Psoas muscle (tissue), 8 donors: ENCODE measurements around the gene ZNF180. TPM values are rescaled to one million over a fixed set of nuclear protein-coding genes. Genes with fewer than 3 reads are reported as not detected.

Source experiments
- ATAC-seq, 4 donors: fragments of 200-7000 bp; cut with Tn5 transposase; one replicate each; pipeline ENCODE4 v1.9.1; 2020; ENCODE audit warnings: moderate library complexity in 3 of 4, mild to moderate bottlenecking in 2 of 4
- DNase-seq, 2 donors: peaks; one replicate each; pipeline ENCODE4 v3.0.0-alpha.2; 2020
- H3K27ac ChIP-seq: fragments of 200-600 bp; one replicate; pipeline ENCODE4 v1.8.0; 2022
- H3K27me3 ChIP-seq, 3 donors: fragments of 200-600 bp in 1 of 3; one replicate each; pipeline versions ENCODE4 v1.6.1 to v1.8.0; 2013 to 2022; ENCODE audit warnings: low read length in 2 of 3, mild to moderate bottlenecking in 2 of 3, moderate library complexity in 1 of 3; ENCODE audit not compliant: insufficient read depth in 3 of 3
- H3K36me3 ChIP-seq, 2 donors: fragments of 200-600 bp in 1 of 2; one replicate each; pipeline versions ENCODE4 v1.6.1 to v1.8.0; 2013 to 2022; ENCODE audit warnings: low read depth in 1 of 2, mild to moderate bottlenecking in 1 of 2, moderate library complexity in 1 of 2; ENCODE audit not compliant: insufficient read depth in 1 of 2
- H3K4me1 ChIP-seq: fragments of 200-600 bp; one replicate; pipeline ENCODE4 v1.8.0; 2022
- H3K4me3 ChIP-seq: fragments of 200-600 bp; one replicate; pipeline ENCODE4 v1.8.0; 2022; ENCODE audit warnings: mild to moderate bottlenecking
- H3K9me3 ChIP-seq: fragments of 200-600 bp; one replicate; pipeline ENCODE4 v1.8.0; 2022
- CTCF ChIP-seq: fragments of 200-600 bp; IDR thresholded peaks from one replicate; pipeline ENCODE4 v1.8.0; 2022; ENCODE audit warnings: antibody characterized with exemption
- WGBS, 3 donors: extraction: QIAGEN DNeasy Blood & Tissue Kit; methylation state at CpG; one replicate each; pipeline versions ENCODE4 v1.1.6 to v1.1.7; 2013; 5-methylcytosine and 5-hydroxymethylcytosine counted together
- intact Hi-C, 2 donors: fragments of 100-400 bp; cut with DNase I; formaldehyde crosslinking; loops; one replicate each; pipeline versions ENCODE4 v1.11.0 to v1.14.2; 2022
- polyA plus RNA-seq, 3 donors: library from polyadenylated mRNA; stranded (reverse); fragments of 200-250 nt; gene quantifications; one replicate each; pipeline ENCODE4 v1.2.3, GENCODE V29; 2013
- total RNA-seq, 4 donors: library from RNA; stranded (reverse); fragmentation: NEBNext Ultra II Directional in 2 of 4; extraction: Animal tissue kit (Norgen Biotek cat#: 25700) in 2 of 4; gene quantifications; one replicate each; pipeline versions ENCODE4 v1.2.1 to v1.2.4, GENCODE V29; 2021 to 2023
- donor health status: healthy with polysubstance abuse.
- donor health status: DM: no; HTN: no; CAD: no; lungs with moderate emphysema.
- donor health status: Bipolar disorder and iron deficiency.
- donor health status: healthy.
- donor health status: DM: yes; HTN: yes; CAD: no.
- donor health status: DM: no; HTN: no; CAD: no.
- donor health status: DM: no; HTN: no; CAD: no.
- donor health status: DM: yes; HTN: yes; CAD: no.

The ZNF180 gene
- total and polyA plus RNA-seq, 7 donors = 1.9 to 3.8 (median 2.6) TPM

DNA sequence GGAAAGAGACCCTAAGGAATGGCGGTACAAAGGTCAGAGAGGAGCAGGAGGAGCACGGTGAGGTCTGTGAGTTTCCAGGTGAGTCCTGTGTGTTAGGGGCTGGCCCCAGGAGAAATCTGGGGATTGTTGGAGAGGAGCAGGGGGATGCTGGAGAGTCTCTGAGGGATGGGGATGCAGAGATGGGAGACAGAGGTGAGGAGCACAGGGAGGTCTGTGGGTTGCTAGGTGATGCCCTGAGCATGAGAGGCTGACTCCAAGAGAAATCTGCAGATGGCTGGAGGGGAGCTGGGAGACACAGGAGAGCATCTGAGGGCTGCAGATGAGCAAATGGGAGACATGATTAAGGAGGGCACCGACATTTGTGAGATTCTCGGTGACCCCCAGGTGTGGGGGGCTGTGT, 48.0 kb downstream of the ZNF180 start:
- Histone ChIP-seq H3K36me3 (no peaks in the 10 kb centered on the region), H3K9me3 (peaks cover 25% of the 10 kb centered on the region), H3K4me3 (no peak overlapping the region), H3K27ac (no peak overlapping the region), H3K27me3 (peaks cover 0 to 6% (median 0%) of the 10 kb centered on the region in 3 donors), H3K4me1 (peaks cover 6% of the 10 kb centered on the region)
- TF ChIP-seq CTCF = no peak
- intact Hi-C loops = no loop called here
- ATAC-seq = no peak
- 89 to 97% (median 92%) methylated on average over 4 of the region's 4 CpGs for WGBS, 3 donors
- DNase-seq = no peak

- TF ChIP-seq CTCF = no peak
- 88 to 93% (median 90%) methylated on average over 18 of the region's 18 CpGs for WGBS, 3 donors
- Histone ChIP-seq H3K4me3 (no peak overlapping the region), H3K27ac (no peak overlapping the region), H3K27me3 (peaks cover 0 to 6% (median 0%) of the 10 kb centered on the region in 3 donors), H3K36me3 (peaks cover under 1 to 7% of the 10 kb centered on the region in 2 donors), H3K4me1 (peaks cover 6% of the 10 kb centered on the region), H3K9me3 (peaks cover 25% of the 10 kb centered on the region)
- intact Hi-C loops = no loop called here
- ATAC-seq (no peak), DNase-seq (no peak)
Measured at GRCh38 chr19:44451687-44452086, 48.6 kb downstream of the ZNF180 start.

DNA sequence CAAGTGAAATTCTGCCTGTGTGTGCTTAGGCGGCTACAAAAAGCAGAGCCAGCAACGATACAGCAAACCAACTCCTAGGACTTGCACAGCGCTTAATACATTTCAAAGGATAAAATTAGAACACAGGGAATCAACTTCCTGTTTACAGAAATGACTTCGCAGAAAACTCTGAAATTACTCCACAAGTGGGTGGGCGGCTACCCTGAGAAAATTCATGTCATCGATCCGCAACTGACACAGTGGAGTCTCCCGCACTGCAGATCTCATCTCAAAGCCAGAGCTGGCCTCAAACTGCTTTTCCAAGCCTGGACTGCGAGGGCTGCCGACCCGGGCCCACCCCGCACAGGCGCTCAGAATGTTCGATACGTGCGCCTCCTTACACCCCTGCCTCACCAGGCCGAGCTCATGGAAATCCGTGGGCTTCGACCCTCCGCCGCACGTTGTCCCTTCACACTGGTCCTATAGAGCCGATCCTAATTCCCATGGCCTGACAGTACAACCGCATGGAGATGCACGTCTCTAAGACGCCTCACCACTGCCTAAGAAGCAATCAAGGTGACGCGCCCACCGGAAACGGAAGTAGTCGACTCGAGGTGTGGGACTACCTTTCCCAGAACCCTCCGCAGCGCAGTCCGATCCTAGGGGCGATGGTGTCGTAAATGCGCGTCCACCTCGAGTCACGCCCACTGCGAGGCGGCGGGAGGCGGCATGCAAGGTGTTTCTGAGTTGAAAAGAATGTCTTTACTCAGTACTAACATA, 52.2 kb downstream of the ZNF180 start, which contains the start of gene ZNF229:
Gene ZNF229, minus strand, starts transcription at position 557 of the 759 bp plus-strand sequence. CDS start 5,625 bp downstream, outside the sequence.
- ATAC-seq = peak; percentile 96 to 100 (median 98)
- TF ChIP-seq CTCF = no peak
- Histone ChIP-seq H3K4me3 (peak within 1 kb of the TSS; percentile 90), H3K4me1 (peaks cover 6% of the 10 kb centered on the region), H3K36me3 (peaks cover 5 to 31% of the 10 kb centered on the region in 2 donors), H3K27me3 (peaks cover 0 to 6% (median 0%) of the 10 kb centered on the region in 3 donors), H3K9me3 (peaks cover 51% of the 10 kb centered on the region), H3K27ac (peak within 1 kb of the TSS; percentile 64)
- WGBS, 3 donors = 2% methylated on average over 45 of the region's 45 CpGs
- intact Hi-C loops = no loop called here
- DNase-seq = peak; percentile 85 to 88

GRCh38 chr19:44438441-44438840, 61.9 kb downstream of the ZNF180 start:
- intact Hi-C loops = no loop called here
- Histone ChIP-seq H3K36me3 (peaks cover 11 to 80% of the 10 kb centered on the region in 2 donors), H3K4me1 (no peaks in the 10 kb centered on the region), H3K4me3 (no peak overlapping the region), H3K27ac (no peak overlapping the region), H3K27me3 (no peaks in the 10 kb centered on the region), H3K9me3 (peaks cover 71% of the 10 kb centered on the region)
- WGBS, 3 donors = 92 to 95% (median 94%) methylated on average over 3 of the region's 3 CpGs
- TF ChIP-seq CTCF = no peak
- ATAC-seq = no peak
- no peak for DNase-seq
